ENCODE data around the gene ADPRS.
A peak's percentile ranks its signal among the peaks of the same experiment; 100 is the strongest.

Gene ADPRS

DNA sequence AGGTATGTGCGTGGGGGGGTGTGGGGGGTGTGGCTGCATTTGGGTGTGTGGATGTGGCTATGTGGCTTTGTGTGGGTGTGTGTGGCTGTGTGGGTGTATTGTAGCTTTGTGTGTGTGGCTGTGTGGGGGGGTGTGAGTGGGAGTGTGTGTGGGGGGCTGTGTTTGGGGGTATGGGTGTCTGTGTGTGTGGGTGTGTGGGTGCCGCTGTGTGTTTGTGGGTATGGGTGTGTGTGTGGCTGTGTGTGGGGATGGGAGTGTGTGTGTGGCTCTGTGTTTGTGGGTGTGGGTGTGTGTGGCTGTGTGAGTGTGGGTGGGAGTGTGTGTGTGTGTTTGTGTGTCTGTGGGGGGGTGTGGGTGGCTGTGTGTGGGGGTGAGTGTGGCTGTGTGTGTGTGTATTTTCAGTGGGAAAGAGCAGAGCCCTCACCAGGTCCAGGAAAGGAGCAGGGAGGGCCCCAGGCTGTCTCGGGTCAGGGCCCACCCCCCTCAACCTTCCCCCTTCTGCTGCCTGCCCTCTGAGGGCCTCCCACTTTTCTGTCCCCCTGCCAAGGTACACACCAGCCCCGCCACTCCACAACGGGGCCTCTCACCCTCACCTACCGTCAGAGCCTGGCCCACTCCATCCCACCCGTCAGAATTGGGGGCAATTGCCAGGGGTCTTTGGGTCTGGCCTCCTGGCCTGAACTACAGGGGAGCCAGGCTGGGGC lies 38.3 kb downstream of the ADPRS start:
- H3K4me3 ChIP-seq (ENCODE audit: low read depth, low read length) = no peak overlapping the region
- ChIA-PET POLR2A (interaction anchor here (1.2 kb wide), 1 partner anchor 22 kb away, joined by 5 read pairs; the partner anchor contains the start of gene TRAPPC3), CTCF (no interaction called here)
- no peak overlapping the region for H3K27ac ChIP-seq (ENCODE audit: extremely low read depth, low read depth, low read length)
- peak; percentile 39; the same call in 1 of the 2 replicates for TF ChIP-seq ZNF791 (tag by site-specific recombination; IDR thresholded peaks at IDR 0.05)
- no peak for TF ChIP-seq ZNF549 (tag by site-specific recombination; IDR thresholded peaks at IDR 0.05)
- TF ChIP-seq GLIS2 (tag by site-specific recombination; IDR thresholded peaks at IDR 0.05) = peak; percentile 52
- TF ChIP-seq ZNF837 (tag by site-specific recombination; IDR thresholded peaks at IDR 0.05) = no peak
- TF ChIP-seq, protein P1, sequence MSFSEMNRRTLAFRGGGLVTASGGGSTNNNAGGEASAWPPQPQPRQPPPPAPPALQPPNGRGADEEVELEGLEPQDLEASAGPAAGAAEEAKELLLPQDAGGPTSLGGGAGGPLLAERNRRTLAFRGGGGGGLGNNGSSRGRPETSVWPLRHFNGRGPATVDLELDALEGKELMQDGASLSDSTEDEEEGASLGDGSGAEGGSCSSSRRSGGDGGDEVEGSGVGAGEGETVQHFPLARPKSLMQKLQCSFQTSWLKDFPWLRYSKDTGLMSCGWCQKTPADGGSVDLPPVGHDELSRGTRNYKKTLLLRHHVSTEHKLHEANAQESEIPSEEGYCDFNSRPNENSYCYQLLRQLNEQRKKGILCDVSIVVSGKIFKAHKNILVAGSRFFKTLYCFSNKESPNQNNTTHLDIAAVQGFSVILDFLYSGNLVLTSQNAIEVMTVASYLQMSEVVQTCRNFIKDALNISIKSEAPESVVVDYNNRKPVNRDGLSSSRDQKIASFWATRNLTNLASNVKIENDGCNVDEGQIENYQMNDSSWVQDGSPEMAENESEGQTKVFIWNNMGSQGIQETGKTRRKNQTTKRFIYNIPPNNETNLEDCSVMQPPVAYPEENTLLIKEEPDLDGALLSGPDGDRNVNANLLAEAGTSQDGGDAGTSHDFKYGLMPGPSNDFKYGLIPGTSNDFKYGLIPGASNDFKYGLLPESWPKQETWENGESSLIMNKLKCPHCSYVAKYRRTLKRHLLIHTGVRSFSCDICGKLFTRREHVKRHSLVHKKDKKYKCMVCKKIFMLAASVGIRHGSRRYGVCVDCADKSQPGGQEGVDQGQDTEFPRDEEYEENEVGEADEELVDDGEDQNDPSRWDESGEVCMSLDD (tag by site-specific recombination; IDR thresholded peaks at IDR 0.05) = no peak; the same call in 1 of the 2 replicates
- peak; percentile 31; the same call in 1 of the 2 replicates for TF ChIP-seq ZBTB48 (tag by site-specific recombination; IDR thresholded peaks at IDR 0.05)
- peak; percentile 99 for TF ChIP-seq EGR2 (tag by site-specific recombination; IDR thresholded peaks at IDR 0.05; ENCODE audit: low read depth)
- TF ChIP-seq GLIS1 (tag by site-specific recombination; IDR thresholded peaks at IDR 0.05) = peak; percentile 19; the same call in 1 of the 2 replicates
- peak; percentile 99 for TF ChIP-seq ZFHX2 (tag by site-specific recombination; conservative IDR thresholded peaks at IDR 0.05)
- TF ChIP-seq KLF1 (tag by site-specific recombination; IDR thresholded peaks at IDR 0.05) = 0 out of 2 replicates have a peak, but pooled peaks have one; percentile 18
- TF ChIP-seq, protein P2, sequence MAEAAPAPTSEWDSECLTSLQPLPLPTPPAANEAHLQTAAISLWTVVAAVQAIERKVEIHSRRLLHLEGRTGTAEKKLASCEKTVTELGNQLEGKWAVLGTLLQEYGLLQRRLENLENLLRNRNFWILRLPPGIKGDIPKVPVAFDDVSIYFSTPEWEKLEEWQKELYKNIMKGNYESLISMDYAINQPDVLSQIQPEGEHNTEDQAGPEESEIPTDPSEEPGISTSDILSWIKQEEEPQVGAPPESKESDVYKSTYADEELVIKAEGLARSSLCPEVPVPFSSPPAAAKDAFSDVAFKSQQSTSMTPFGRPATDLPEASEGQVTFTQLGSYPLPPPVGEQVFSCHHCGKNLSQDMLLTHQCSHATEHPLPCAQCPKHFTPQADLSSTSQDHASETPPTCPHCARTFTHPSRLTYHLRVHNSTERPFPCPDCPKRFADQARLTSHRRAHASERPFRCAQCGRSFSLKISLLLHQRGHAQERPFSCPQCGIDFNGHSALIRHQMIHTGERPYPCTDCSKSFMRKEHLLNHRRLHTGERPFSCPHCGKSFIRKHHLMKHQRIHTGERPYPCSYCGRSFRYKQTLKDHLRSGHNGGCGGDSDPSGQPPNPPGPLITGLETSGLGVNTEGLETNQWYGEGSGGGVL (tag by site-specific recombination; IDR thresholded peaks at IDR 0.05) = peak; percentile 90
- TF ChIP-seq ZNF548 (tag by site-specific recombination; IDR thresholded peaks at IDR 0.05) = 0 out of 2 replicates have a peak, but pooled peaks have one; percentile 31
- 0 out of 2 replicates have a peak, but pooled peaks have one; percentile 39 for TF ChIP-seq ZNF157 (tag by site-specific recombination; IDR thresholded peaks at IDR 0.05)
- 0 out of 2 replicates have a peak, but pooled peaks have one; percentile 37 for TF ChIP-seq ZNF266 (tag by site-specific recombination; IDR thresholded peaks at IDR 0.05; ENCODE audit: low read depth)
- TF ChIP-seq, protein P3, sequence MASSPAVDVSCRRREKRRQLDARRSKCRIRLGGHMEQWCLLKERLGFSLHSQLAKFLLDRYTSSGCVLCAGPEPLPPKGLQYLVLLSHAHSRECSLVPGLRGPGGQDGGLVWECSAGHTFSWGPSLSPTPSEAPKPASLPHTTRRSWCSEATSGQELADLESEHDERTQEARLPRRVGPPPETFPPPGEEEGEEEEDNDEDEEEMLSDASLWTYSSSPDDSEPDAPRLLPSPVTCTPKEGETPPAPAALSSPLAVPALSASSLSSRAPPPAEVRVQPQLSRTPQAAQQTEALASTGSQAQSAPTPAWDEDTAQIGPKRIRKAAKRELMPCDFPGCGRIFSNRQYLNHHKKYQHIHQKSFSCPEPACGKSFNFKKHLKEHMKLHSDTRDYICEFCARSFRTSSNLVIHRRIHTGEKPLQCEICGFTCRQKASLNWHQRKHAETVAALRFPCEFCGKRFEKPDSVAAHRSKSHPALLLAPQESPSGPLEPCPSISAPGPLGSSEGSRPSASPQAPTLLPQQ (tag by site-specific recombination; IDR thresholded peaks at IDR 0.05) = peak; percentile 45; the same call in 1 of the 2 replicates
- TF ChIP-seq, protein P4, sequence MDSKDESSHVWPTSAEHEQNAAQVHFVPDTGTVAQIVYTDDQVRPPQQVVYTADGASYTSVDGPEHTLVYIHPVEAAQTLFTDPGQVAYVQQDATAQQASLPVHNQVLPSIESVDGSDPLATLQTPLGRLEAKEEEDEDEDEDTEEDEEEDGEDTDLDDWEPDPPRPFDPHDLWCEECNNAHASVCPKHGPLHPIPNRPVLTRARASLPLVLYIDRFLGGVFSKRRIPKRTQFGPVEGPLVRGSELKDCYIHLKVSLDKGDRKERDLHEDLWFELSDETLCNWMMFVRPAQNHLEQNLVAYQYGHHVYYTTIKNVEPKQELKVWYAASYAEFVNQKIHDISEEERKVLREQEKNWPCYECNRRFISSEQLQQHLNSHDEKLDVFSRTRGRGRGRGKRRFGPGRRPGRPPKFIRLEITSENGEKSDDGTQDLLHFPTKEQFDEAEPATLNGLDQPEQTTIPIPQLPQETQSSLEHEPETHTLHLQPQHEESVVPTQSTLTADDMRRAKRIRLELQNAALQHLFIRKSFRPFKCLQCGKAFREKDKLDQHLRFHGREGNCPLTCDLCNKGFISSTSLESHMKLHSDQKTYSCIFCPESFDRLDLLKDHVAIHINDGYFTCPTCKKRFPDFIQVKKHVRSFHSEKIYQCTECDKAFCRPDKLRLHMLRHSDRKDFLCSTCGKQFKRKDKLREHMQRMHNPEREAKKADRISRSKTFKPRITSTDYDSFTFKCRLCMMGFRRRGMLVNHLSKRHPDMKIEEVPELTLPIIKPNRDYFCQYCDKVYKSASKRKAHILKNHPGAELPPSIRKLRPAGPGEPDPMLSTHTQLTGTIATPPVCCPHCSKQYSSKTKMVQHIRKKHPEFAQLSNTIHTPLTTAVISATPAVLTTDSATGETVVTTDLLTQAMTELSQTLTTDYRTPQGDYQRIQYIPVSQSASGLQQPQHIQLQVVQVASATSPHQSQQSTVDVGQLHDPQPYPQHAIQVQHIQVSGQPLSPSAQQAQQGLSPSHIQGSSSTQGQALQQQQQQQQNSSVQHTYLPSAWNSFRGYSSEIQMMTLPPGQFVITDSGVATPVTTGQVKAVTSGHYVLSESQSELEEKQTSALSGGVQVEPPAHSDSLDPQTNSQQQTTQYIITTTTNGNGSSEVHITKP (tag by site-specific recombination; IDR thresholded peaks at IDR 0.05) = 0 out of 2 replicates have a peak, but pooled peaks have one; percentile 26
- TF ChIP-seq ZBTB17 (tag by site-specific recombination; IDR thresholded peaks at IDR 0.05) = 0 out of 2 replicates have a peak, but pooled peaks have one; percentile 28
- TF ChIP-seq, protein P5, sequence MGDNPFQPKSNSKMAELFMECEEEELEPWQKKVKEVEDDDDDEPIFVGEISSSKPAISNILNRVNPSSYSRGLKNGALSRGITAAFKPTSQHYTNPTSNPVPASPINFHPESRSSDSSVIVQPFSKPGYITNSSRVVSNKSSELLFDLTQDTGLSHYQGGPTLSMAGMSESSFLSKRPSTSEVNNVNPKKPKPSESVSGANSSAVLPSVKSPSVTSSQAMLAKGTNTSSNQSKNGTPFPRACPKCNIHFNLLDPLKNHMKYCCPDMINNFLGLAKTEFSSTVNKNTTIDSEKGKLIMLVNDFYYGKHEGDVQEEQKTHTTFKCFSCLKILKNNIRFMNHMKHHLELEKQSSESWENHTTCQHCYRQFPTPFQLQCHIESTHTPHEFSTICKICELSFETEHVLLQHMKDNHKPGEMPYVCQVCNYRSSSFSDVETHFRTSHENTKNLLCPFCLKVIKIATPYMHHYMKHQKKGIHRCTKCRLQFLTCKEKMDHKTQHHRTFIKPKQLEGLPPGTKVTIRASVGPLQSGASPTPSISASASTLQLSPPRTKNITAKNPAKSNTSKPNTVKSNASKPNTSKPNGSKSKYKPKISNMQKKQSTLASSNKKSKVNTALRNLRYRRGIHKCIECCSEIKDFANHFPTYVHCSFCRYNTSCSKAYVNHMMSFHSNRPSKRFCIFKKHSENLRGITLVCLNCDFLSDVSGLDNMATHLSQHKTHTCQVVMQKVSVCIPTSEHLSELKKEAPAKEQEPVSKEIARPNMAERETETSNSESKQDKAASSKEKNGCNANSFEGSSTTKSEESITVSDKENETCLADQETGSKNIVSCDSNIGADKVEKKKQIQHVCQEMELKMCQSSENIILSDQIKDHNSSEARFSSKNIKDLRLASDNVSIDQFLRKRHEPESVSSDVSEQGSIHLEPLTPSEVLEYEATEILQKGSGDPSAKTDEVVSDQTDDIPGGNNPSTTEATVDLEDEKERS (tag by site-specific recombination; IDR thresholded peaks at IDR 0.05) = no peak
- no peak for TF ChIP-seq ZNF311 (tag by site-specific recombination; IDR thresholded peaks at IDR 0.05; ENCODE audit: borderline replicate concordance)
- 0 out of 2 replicates have a peak, but pooled peaks have one; percentile 66 for TF ChIP-seq ZNF658 (tag by site-specific recombination; IDR thresholded peaks at IDR 0.05)
- 0 out of 2 replicates have a peak, but pooled peaks have one; percentile 58 for TF ChIP-seq KLF9 (tag by site-specific recombination; IDR thresholded peaks at IDR 0.05; ENCODE audit: low read depth)
- no peak for TF ChIP-seq ZNF174 (tag by site-specific recombination; IDR thresholded peaks at IDR 0.05)
- H3K9me3 ChIP-seq (ENCODE audit: control insufficient read depth, insufficient read depth, low read depth, low read length) = no peaks in the 10 kb centered on the region
- no peaks in the 10 kb centered on the region for H3K36me3 ChIP-seq (ENCODE audit: control insufficient read depth in 2 of 2, insufficient read depth in 1 of 2, low read length in 2 of 2)
- H3K4me1 ChIP-seq (ENCODE audit: control insufficient read depth, insufficient read depth, low read length) = no peaks in the 10 kb centered on the region

Data from HEK293 (cell line).